ENCODE data around the gene SSX4.
"Not testable (repeated sequence)": the region's sequence is repeated elsewhere in the genome, so short reads cannot be mapped to it uniquely, and the experiment has no call there.

SSX4 gene

GRCh38 chrX:48430166-48430565 lies 46.8 kb downstream of the SSX4 start:
- Histone ChIP-seq H3K9me3 (replicated peaks in 1 of 11) (peaks cover 22 to 31% (median 26%) of the 10 kb centered on the region in 11 experiments), H3K4me1 (peaks cover 0 to 12% (median 8%) of the 10 kb centered on the region in 10 experiments; a peak in 9 of 20 replicates), H3K27me3 (peaks cover 0 to 27% (median 14%) of the 10 kb centered on the region in 11 experiments; a peak in 17 of 22 replicates)
- not testable (repeated sequence) for H4K20me1 ChIP-seq, H3K36me3 ChIP-seq, H3K4me2 ChIP-seq, H3K27ac ChIP-seq, H3K9ac ChIP-seq, H3K4me3 ChIP-seq

GRCh38 chrX:48433713-48434112 lies 50.4 kb downstream of the SSX4 start:
- H3K36me3 ChIP-seq, H3K27ac ChIP-seq, H3K9ac ChIP-seq, H4K20me1 ChIP-seq, H3K4me3 ChIP-seq, H3K4me2 ChIP-seq: not testable (repeated sequence)
- Histone ChIP-seq H3K4me1 (peaks cover 0 to 12% (median 5%) of the 10 kb centered on the region in 10 experiments; a peak in 8 of 20 replicates), H3K9me3 (replicated peaks in 1 of 11) (peaks cover 23 to 34% (median 26%) of the 10 kb centered on the region in 11 experiments), H3K27me3 (peaks cover 0 to 26% (median 11%) of the 10 kb centered on the region in 11 experiments; a peak in 17 of 22 replicates)
